ENCODE measurements around the gene RBMX2.
A peak's percentile ranks its signal among the peaks of the same experiment; 100 is the strongest.
"Not testable (repeated sequence)": the region's sequence is repeated elsewhere in the genome, so short reads cannot be mapped to it uniquely, and the experiment has no call there.

Gene RBMX2, protein sequence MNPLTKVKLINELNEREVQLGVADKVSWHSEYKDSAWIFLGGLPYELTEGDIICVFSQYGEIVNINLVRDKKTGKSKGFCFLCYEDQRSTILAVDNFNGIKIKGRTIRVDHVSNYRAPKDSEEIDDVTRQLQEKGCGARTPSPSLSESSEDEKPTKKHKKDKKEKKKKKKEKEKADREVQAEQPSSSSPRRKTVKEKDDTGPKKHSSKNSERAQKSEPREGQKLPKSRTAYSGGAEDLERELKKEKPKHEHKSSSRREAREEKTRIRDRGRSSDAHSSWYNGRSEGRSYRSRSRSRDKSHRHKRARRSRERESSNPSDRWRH

GRCh38 chrX:130401415-130402207 lies at the start of gene RBMX2:
TSS of gene RBMX2 (plus strand) at chrX:130401987. CDS start at chrX:130402033, 46 bp downstream.
- DNase-seq (ENCODE audit: low read depth, low spot score): no peak
- peak within 1 kb of the TSS; percentile 44; the same call in 1 of the 2 replicates for H3K27ac ChIP-seq
- peak; percentile 83 for TF ChIP-seq POLR2AphosphoS5 (IDR thresholded peaks at IDR 0.05; ENCODE audit: borderline replicate concordance, low read depth, low read length)
- TF ChIP-seq EZH2 (IDR thresholded peaks at IDR 0.05): no peak

DNA sequence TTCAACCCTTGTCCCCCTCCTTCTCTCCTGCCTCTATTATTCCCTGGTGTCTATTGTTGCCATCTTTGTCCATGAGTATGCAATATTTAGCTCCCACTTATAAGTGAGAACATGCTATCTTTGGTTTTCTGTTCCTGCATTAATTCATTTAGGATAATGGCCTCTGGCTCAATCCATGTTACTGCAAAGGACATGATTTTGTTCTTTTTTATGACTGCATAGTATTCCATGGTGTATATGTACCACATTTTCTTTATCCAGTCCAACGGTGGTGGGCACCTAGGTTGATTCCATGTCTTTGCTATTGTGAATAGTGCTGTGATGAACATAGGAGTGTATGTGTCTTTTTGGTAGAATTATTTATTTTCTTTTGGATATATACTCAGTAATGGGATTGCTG lies 49.7 kb upstream of the RBMX2 start:
- H3K9me3 ChIP-seq (ENCODE audit: low read depth, low read length); H3K4me3 ChIP-seq; H3K36me3 ChIP-seq (ENCODE audit: insufficient read depth, low read length); H3K27ac ChIP-seq; DNase-seq (ENCODE audit: low read depth, low spot score); H3K9ac ChIP-seq (ENCODE audit: insufficient read length): not testable (repeated sequence)

More at GRCh38 chrX:130401415-130402207, at the start of gene RBMX2:
- Histone ChIP-seq H3K4me3 (peak within 1 kb of the TSS; percentile 94), H3K36me3 (ENCODE audit: insufficient read depth, low read length) (peaks cover 11% of the 10 kb centered on the region), H3K9ac (ENCODE audit: insufficient read length) (peak within 1 kb of the TSS; percentile 83), H3K9me3 (ENCODE audit: low read depth, low read length) (no peaks in the 10 kb centered on the region)

DNA sequence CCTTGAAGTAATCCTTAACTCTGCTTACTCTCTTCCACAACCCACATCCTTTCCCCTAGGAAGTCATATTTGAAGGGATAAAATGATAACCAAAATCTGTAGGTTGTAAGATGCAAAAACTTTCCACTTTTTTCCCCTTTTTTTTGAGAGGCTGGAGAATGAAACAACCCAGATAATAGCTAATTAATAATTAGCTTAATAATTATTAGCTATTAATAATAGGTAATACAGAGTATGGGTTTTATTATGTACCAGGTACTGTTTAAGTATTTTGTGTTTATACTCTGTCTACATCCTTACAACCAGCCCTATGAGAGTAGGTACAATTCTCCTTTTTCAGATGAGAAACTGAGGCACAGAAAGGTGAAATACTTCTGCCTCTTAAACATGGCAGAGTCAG lies 25.7 kb upstream of the RBMX2 start:
- H3K9ac ChIP-seq (ENCODE audit: insufficient read length): no peak overlapping the region
- no peaks in the 10 kb centered on the region for H3K9me3 ChIP-seq (ENCODE audit: low read depth, low read length)
- TF ChIP-seq EZH2 (IDR thresholded peaks at IDR 0.05) (no peak), POLR2AphosphoS5 (IDR thresholded peaks at IDR 0.05; ENCODE audit: borderline replicate concordance, low read depth, low read length) (no peak), FOXP2 (optimal IDR thresholded peaks at IDR 0.05; ENCODE audit: control extremely low read depth, extremely low read length, insufficient read depth) (no peak)
- DNase-seq (ENCODE audit: low read depth, low spot score): no peak
- H3K4me3 ChIP-seq: no peak overlapping the region
- H3K27ac ChIP-seq: no peak overlapping the region
- no peaks in the 10 kb centered on the region for H3K36me3 ChIP-seq (ENCODE audit: insufficient read depth, low read length)

- H3K4me3 ChIP-seq: no peak overlapping the region
- no peaks in the 10 kb centered on the region for H3K9me3 ChIP-seq (ENCODE audit: low read depth, low read length)
- H3K36me3 ChIP-seq (ENCODE audit: insufficient read depth, low read length): no peaks in the 10 kb centered on the region
- H3K27ac ChIP-seq: no peak overlapping the region
- no peak for DNase-seq (ENCODE audit: low read depth, low spot score)
- no peak overlapping the region for H3K9ac ChIP-seq (ENCODE audit: insufficient read length)
- TF ChIP-seq POLR2AphosphoS5 (IDR thresholded peaks at IDR 0.05; ENCODE audit: borderline replicate concordance, low read depth, low read length): no peak
- no peak for TF ChIP-seq FOXP2 (optimal IDR thresholded peaks at IDR 0.05; ENCODE audit: control extremely low read depth, extremely low read length, insufficient read depth)
- TF ChIP-seq EZH2 (IDR thresholded peaks at IDR 0.05): no peak
Measured at GRCh38 chrX:130378024-130378669, 23.6 kb upstream of the RBMX2 start.

DNA sequence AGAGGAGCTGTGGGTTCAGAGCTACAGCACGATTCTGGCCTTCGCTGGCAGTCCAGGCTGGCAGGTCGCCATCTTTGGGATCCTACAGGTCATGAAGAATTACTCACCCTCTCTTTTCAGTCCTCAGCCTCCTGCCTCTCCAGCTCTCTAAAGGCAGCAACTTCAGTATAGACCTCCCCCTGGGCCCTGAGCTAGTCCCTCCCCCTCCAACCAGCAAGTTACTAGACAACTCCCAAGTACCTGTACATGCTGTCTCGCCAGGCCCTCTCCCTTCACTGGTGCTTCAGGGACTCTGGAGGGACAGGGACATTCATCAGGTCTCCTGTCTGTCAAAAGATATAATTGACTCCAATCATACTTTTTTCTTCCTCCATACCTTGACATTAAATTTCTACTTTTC lies 16.3 kb upstream of the RBMX2 start, which contains the start of gene GPR119:
Gene GPR119 (minus strand): TSS at position 155 of the 400 bp plus-strand sequence. CDS start 227 bp downstream, outside the sequence.
- Histone ChIP-seq H3K27ac (no peak within 1 kb of the TSS), H3K4me3 (no peak within 1 kb of the TSS), H3K36me3 (ENCODE audit: insufficient read depth, low read length) (no peaks in the 10 kb centered on the region), H3K9ac (ENCODE audit: insufficient read length) (no peak within 1 kb of the TSS), H3K9me3 (ENCODE audit: low read depth, low read length) (no peaks in the 10 kb centered on the region)
- TF ChIP-seq EZH2 (IDR thresholded peaks at IDR 0.05) (no peak), POLR2AphosphoS5 (IDR thresholded peaks at IDR 0.05; ENCODE audit: borderline replicate concordance, low read depth, low read length) (no peak), FOXP2 (optimal IDR thresholded peaks at IDR 0.05; ENCODE audit: control extremely low read depth, extremely low read length, insufficient read depth) (no peak)
- no peak for DNase-seq (ENCODE audit: low read depth, low spot score)

- Histone ChIP-seq H3K9ac (ENCODE audit: insufficient read length) (no peak overlapping the region), H3K4me3 (no peak overlapping the region), H3K27ac (no peak overlapping the region), H3K9me3 (ENCODE audit: low read depth, low read length) (no peaks in the 10 kb centered on the region), H3K36me3 (ENCODE audit: insufficient read depth, low read length) (no peaks in the 10 kb centered on the region)
- no peak for DNase-seq (ENCODE audit: low read depth, low spot score)
- TF ChIP-seq POLR2AphosphoS5 (IDR thresholded peaks at IDR 0.05; ENCODE audit: borderline replicate concordance, low read depth, low read length) (no peak), FOXP2 (optimal IDR thresholded peaks at IDR 0.05; ENCODE audit: control extremely low read depth, extremely low read length, insufficient read depth) (no peak), EZH2 (IDR thresholded peaks at IDR 0.05) (no peak)
Measured at GRCh38 chrX:130386408-130386808, 15.4 kb upstream of the RBMX2 start.

DNA sequence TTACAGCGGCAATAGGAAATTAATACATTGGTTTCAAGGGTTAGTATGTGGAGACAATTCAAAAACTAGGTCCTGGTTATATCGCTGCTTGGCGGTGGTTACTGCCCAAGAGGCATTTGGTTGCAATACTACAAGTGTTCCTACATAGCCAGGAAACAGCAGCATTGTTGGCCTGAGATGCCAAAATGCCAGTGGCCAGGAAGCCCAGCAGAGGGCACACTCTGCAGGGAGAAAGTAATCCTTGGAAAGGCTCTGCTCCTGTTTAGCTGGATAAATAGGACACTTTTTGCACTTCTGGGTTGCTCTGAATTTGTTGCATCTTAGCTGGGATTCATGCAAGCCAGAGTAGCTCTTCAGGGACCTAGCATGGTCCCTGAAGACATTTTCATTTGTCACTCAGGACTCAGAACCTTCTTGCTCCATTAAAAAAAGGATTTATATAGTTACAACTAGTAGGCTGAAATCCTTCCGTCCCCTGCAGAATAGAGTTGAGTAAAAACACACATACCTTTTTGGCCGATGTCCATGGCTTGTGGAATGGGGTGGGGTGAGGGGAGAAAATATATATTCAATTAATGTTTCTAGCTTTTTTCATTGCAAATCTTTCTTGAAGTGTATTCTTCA lies 8.2 kb upstream of the RBMX2 start:
- Histone ChIP-seq H3K4me3 (no peak overlapping the region), H3K9me3 (ENCODE audit: low read depth, low read length) (no peaks in the 10 kb centered on the region), H3K27ac (no peak overlapping the region), H3K36me3 (ENCODE audit: insufficient read depth, low read length) (no peaks in the 10 kb centered on the region), H3K9ac (ENCODE audit: insufficient read length) (no peak overlapping the region)
- DNase-seq (ENCODE audit: low read depth, low spot score): peak; percentile 8
- TF ChIP-seq EZH2 (IDR thresholded peaks at IDR 0.05) (no peak), FOXP2 (optimal IDR thresholded peaks at IDR 0.05; ENCODE audit: control extremely low read depth, extremely low read length, insufficient read depth) (no peak), POLR2AphosphoS5 (IDR thresholded peaks at IDR 0.05; ENCODE audit: borderline replicate concordance, low read depth, low read length) (no peak)

DNA sequence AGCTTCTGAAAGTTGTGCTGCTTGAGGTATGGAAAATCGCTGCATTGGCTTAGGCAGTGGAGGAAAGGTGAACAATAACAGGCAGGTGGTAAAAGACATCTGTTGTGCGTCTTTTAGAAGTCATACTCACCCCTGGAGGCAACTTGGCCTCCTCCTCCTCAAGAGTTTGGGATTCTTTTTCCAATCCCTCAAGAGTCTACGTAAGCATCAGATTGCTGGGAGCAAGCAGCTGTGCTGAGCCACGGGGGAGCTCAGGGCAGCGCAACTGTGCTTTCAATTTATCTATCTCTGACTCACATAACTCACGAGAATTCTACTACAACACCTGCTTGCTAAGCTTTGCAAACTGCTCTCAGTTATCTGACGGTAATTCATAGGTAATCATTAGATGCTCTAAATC lies 6.4 kb upstream of the RBMX2 start:
- H3K9ac ChIP-seq (ENCODE audit: insufficient read length): no peak overlapping the region
- no peak for DNase-seq (ENCODE audit: low read depth, low spot score)
- H3K27ac ChIP-seq: no peak overlapping the region
- H3K36me3 ChIP-seq (ENCODE audit: insufficient read depth, low read length): no peaks in the 10 kb centered on the region
- H3K9me3 ChIP-seq (ENCODE audit: low read depth, low read length): no peaks in the 10 kb centered on the region
- no peak overlapping the region for H3K4me3 ChIP-seq
- no peak for TF ChIP-seq POLR2AphosphoS5 (IDR thresholded peaks at IDR 0.05; ENCODE audit: borderline replicate concordance, low read depth, low read length)
- no peak for TF ChIP-seq FOXP2 (optimal IDR thresholded peaks at IDR 0.05; ENCODE audit: control extremely low read depth, extremely low read length, insufficient read depth)
- no peak for TF ChIP-seq EZH2 (IDR thresholded peaks at IDR 0.05)

Measured in SK-N-MC (cell line).